ENCODE results near the gene ZNF319. TPM values are rescaled to one million over a fixed set of nuclear protein-coding genes. Genes with fewer than 3 reads are reported as not detected.

ZNF319 gene
- total and polyA plus RNA-seq, 10 of the 15 experiments (the other 5 are each of a cell fraction or from before 2014, with no cell fraction given) = 0.29 to 7.4 (median 1.7) TPM

DNA sequence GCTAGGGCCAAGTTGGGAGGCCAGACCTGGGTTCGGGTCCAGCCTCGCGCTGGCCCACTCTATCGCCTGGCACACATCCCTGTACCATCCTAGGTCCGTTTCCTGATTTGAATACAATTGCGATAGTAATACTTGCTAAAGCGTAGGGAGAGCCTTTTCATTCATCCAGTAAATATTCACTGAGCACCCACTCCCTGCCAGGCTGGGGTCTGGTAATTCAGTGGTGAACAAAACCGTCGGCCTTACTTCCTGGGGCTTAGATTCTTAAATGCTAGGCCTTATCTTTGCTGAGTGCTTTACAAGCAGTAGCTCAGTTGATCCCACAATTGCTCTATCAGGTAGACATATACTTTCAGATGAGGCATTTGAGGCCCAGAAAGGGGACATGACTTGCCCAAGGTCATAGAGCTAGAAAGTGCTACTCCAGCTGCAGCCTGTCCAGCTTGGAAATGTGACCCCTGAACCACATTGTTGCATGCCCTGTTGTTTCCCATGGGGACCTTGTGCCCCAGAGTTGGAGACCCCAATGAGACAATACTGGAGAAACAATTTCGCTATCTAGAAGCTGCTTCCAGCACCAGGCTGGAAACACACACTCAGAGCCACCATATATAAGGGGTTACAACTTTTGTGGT, 1.4 kb upstream of the ZNF319 start (continued):
- TF ChIP-seq, protein P1, sequence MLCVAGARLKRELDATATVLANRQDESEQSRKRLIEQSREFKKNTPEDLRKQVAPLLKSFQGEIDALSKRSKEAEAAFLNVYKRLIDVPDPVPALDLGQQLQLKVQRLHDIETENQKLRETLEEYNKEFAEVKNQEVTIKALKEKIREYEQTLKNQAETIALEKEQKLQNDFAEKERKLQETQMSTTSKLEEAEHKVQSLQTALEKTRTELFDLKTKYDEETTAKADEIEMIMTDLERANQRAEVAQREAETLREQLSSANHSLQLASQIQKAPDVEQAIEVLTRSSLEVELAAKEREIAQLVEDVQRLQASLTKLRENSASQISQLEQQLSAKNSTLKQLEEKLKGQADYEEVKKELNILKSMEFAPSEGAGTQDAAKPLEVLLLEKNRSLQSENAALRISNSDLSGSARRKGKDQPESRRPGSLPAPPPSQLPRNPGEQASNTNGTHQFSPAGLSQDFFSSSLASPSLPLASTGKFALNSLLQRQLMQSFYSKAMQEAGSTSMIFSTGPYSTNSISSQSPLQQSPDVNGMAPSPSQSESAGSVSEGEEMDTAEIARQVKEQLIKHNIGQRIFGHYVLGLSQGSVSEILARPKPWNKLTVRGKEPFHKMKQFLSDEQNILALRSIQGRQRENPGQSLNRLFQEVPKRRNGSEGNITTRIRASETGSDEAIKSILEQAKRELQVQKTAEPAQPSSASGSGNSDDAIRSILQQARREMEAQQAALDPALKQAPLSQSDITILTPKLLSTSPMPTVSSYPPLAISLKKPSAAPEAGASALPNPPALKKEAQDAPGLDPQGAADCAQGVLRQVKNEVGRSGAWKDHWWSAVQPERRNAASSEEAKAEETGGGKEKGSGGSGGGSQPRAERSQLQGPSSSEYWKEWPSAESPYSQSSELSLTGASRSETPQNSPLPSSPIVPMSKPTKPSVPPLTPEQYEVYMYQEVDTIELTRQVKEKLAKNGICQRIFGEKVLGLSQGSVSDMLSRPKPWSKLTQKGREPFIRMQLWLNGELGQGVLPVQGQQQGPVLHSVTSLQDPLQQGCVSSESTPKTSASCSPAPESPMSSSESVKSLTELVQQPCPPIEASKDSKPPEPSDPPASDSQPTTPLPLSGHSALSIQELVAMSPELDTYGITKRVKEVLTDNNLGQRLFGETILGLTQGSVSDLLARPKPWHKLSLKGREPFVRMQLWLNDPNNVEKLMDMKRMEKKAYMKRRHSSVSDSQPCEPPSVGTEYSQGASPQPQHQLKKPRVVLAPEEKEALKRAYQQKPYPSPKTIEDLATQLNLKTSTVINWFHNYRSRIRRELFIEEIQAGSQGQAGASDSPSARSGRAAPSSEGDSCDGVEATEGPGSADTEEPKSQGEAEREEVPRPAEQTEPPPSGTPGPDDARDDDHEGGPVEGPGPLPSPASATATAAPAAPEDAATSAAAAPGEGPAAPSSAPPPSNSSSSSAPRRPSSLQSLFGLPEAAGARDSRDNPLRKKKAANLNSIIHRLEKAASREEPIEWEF (IDR thresholded peaks at IDR 0.05; ENCODE audit: insufficient replicate concordance, low read depth, low read length) = no peak
- TF ChIP-seq IRF4 (IDR thresholded peaks at IDR 0.05; ENCODE audit: low read depth, low read length) = no peak

DNA sequence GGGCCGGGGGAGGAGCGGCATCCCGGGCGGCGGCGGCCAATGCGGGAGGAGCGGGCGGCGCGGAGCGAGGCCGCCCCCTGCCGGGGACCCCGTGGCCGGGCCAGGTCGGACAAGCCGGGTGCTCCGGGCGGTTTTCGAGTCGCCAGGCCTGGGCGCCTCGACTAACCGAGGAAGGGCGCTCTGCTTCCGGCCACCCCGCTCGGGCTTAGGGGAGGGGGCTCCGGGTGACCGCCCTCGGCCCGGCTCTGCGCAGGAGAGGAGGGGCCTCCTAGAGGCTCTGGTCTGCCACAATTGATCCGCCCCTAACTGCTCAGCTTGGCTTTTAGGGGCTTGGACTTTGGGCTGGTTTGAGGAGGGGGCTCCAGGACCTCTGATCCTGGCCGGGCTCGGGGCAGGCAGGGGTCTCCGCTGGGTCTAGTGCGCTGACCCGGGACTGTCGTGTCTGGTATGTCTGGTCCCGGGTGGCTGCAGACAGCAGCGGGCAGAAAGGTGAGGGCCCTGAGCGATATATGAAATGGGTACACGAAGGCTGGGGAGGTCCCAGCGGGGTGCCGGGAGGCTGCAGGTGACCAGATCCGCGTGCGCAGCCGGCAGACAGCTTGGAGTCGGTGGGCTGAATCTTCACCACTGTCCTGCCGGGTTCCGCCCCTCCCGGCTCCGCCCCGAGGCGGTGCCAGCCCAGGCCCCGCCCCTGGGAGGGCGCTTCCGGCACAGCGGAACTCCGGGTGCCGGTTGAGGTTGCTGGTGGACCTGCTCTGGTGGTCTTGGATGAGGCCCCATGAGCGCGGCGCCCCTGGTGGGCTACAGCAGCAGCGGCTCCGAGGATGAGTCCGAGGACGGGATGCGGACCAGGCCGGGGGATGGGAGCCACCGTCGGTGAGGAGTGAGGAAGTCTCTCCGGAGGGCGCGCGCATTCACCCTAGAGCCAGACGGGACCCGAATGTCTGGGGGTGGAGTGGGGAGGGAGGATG, 519 bp upstream of the ZNF319 start, which contains the start of gene USB1:
TSS of gene USB1 (plus strand) at position 702 of the 971 bp plus-strand sequence. CDS start at position 779, 77 bp downstream.
- peak within 1 kb of the TSS; percentile 74 for H3K9ac ChIP-seq (ENCODE audit: control insufficient read depth, insufficient read depth, low read length)
- peak within 1 kb of the TSS; percentile 98 for H3K4me2 ChIP-seq (ENCODE audit: control insufficient read depth, insufficient read depth)
- H3K36me3 ChIP-seq (ENCODE audit: control insufficient read depth in 2 of 2, insufficient read depth in 2 of 2, low read length in 1 of 2) = no peaks in the 10 kb centered on the region; a peak in 2 of 4 replicates
- ChIA-PET CTCF (interaction anchor here (0.7 to 3.8 kb wide), 6 partner anchors 96 to 194 kb away, joined by 3 to 20 read pairs (median 6); no protein-coding TSS in a partner anchor), POLR2A (interaction anchor here (1.0 kb wide), 1 partner anchor 265 kb away, joined by 3 read pairs; no protein-coding TSS in a partner anchor), RAD21 (ENCODE audit: unreplicated experiment) (interaction anchor here (1.1 to 2.3 kb wide), 3 partner anchors 94 to 127 kb away, joined by 3 to 5 read pairs (median 3); no protein-coding TSS in a partner anchor), SMC1A (ENCODE audit: uncharacterized antibody, unreplicated experiment) (interaction anchor here (0.8 to 1.7 kb wide), 5 partner anchors 13 to 353 kb away, joined by 3 to 4 read pairs (median 4); partner anchors contain the start of gene CFAP20)
- H4K20me1 ChIP-seq (ENCODE audit: control insufficient read depth, insufficient read depth) = no peaks in the 10 kb centered on the region
- H3K79me2 ChIP-seq (ENCODE audit: control insufficient read depth, insufficient read depth, low read length) = peaks cover 12% of the 10 kb centered on the region
- H2AFZ ChIP-seq (ENCODE audit: control insufficient read depth, low read depth, low read length) = peak within 1 kb of the TSS; percentile 94
- DNase-seq (ENCODE audit: low read depth, low spot score) = peak; percentile 56
- no peaks in the 10 kb centered on the region for H3K9me3 ChIP-seq (replicated peaks; ENCODE audit: control insufficient read depth, insufficient read depth, low read length)
- peak within 1 kb of the TSS; percentile 78 for H3K27ac ChIP-seq (ENCODE audit: control insufficient read depth, insufficient read depth)
- BruUV-seq (replicated peaks) = no TSS peak
- in situ Hi-C loops (cut with MboI) = loop anchor here (5.0 to 10.0 kb wide), 3 partner anchors 104 to 416 kb away; no protein-coding TSS in a partner anchor
- H3K4me3 ChIP-seq = peak within 1 kb of the TSS; percentile 98
- FAIRE-seq = peak; percentile 98
- WGBS (ENCODE audit: insufficient coverage, insufficient replicate concordance, low lambda C conversion rate, missing lambda C conversion rate) = under 1% methylated on average over 64 of the region's 81 CpGs
- H3K27me3 ChIP-seq (replicated peaks in 1 of 2; ENCODE audit: control insufficient read depth in 2 of 2, insufficient read depth in 2 of 2, low read length in 1 of 2) = no peaks in the 10 kb centered on the region
- peaks cover 13% of the 10 kb centered on the region for H3K4me1 ChIP-seq (ENCODE audit: control insufficient read depth, insufficient read depth, low read length)
- intact Hi-C loops (cut with micrococcal nuclease; ENCODE audit: unreplicated experiment) = loop anchor here (5.0 kb wide), 1 partner anchor 409 kb away; no protein-coding TSS in a partner anchor
- peak; percentile 91 for ATAC-seq
- TF ChIP-seq MYC (IDR thresholded peaks at IDR 0.05; ENCODE audit: insufficient read depth, insufficient read length, insufficient replicate concordance, low read length, severe bottlenecking) (no peak), NR2C2 (IDR thresholded peaks at IDR 0.05; ENCODE audit: borderline replicate concordance, control insufficient read depth, insufficient read length, low read depth) (no peak), ASH2L (IDR thresholded peaks at IDR 0.05; ENCODE audit: borderline replicate concordance, low read depth) (no peak), POLR2AphosphoS2 (IDR thresholded peaks at IDR 0.05; ENCODE audit: low read depth, low read length) (no peak), SREBF1 (IDR thresholded peaks at IDR 0.05; ENCODE audit: low read length) (no peak), POU2F2 (IDR thresholded peaks at IDR 0.05; ENCODE audit: borderline replicate concordance, low read depth, low read length) (no peak), SREBF2 (IDR thresholded peaks at IDR 0.05; ENCODE audit: low read length) (no peak), TCF7 (IDR thresholded peaks at IDR 0.05; ENCODE audit: borderline replicate concordance) (no peak), SIN3A (IDR thresholded peaks at IDR 0.05; ENCODE audit: low read depth, low read length) (no peak; the same call in 1 of the 2 replicates), JUNB (IDR thresholded peaks at IDR 0.05) (no peak)
- TF ChIP-seq, protein P2, sequence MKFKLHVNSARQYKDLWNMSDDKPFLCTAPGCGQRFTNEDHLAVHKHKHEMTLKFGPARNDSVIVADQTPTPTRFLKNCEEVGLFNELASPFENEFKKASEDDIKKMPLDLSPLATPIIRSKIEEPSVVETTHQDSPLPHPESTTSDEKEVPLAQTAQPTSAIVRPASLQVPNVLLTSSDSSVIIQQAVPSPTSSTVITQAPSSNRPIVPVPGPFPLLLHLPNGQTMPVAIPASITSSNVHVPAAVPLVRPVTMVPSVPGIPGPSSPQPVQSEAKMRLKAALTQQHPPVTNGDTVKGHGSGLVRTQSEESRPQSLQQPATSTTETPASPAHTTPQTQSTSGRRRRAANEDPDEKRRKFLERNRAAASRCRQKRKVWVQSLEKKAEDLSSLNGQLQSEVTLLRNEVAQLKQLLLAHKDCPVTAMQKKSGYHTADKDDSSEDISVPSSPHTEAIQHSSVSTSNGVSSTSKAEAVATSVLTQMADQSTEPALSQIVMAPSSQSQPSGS (IDR thresholded peaks at IDR 0.05; ENCODE audit: low read length) = no peak

Data from GM12878 (cell line).